SK-N-MC (cell line): Measurements from ENCODE around the gene TOP3A.

ENCODE experiments used
- EZH2 ChIP-seq: fragments of 200-600 bp; sonication (generic); IDR thresholded peaks from one replicate; pipeline ENCODE4 v1.6.1; 2017; ENCODE audit warnings: antibody characterized with exemption
- FOXP2 ChIP-seq: optimal IDR thresholded peaks from 2 replicates; pipeline ENCODE3; 2011; ENCODE audit warnings: mild to moderate bottlenecking, moderate library complexity; ENCODE audit not compliant: insufficient read depth; ENCODE audit errors: extremely low read length, control extremely low read depth

DNA sequence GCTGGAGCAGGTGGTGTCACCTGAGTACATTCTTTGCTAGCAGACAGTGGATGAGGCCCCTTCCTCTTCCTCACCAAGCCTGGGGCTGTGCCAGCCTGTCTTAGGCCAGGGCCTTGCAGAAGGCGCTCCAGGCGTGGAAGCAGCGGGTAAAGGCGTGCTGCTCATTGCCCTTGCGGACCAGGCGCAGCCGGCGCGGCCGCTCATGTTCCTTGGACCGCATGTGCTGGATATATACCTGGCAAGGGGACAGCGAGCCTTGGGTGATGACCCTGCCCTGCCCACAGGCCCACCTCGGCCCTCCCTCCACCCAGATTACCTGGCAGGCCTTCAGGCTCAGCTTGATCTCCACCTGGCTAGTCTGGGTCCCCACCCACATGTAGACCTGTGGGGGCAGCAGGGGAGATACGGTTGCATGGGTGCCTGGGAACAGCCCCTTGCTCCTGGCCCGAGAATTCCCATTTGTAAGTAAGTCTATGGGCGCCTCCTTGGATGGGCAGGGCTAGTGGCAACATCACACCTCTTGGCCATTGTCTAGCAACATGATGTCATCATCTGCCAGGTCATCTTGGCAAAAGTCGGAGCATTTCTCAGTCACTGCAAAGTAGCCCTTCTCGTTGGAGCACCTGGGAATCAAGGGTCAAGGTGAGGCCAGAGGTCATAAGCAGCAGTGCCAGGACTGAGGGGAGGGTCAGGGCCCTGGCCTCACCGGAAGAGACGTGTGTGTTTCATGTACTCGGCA, 69.6 kb downstream of the TOP3A start:
- TF ChIP-seq FOXP2 (no peak), EZH2 (no peak)
